ENCODE data around the gene RAPGEF6.

RAPGEF6 gene

DNA sequence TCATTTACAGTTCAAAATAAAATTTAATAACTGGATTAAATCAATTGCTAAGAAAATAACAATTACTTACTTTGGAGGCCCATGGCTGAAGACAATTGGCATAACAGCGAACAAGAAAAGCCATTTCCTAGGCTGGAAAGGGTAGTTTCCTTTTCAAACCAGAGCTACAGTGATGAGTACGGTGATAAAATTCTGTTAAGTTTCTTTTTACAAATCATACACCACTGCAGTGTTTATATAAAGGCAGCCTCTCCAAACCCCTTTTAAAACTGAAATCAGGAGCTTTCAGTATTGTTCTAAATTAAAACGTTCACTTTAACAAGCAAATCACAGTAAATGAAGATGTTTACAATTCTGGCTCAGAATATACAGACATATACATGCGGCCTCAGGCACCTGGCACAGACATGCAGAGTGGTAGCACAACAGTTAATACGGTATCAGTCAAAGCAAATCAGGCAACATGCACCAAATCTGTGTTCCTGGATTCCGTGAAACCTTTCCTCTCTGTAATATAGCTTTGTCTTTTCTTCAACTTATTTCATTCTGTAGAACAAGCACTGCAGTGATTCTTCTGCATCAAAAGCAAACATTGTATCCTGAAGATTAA lies 102.9 kb downstream of the RAPGEF6 start:
- no peak for DNase-seq (ENCODE audit: low read depth)
- TF ChIP-seq, protein P1, sequence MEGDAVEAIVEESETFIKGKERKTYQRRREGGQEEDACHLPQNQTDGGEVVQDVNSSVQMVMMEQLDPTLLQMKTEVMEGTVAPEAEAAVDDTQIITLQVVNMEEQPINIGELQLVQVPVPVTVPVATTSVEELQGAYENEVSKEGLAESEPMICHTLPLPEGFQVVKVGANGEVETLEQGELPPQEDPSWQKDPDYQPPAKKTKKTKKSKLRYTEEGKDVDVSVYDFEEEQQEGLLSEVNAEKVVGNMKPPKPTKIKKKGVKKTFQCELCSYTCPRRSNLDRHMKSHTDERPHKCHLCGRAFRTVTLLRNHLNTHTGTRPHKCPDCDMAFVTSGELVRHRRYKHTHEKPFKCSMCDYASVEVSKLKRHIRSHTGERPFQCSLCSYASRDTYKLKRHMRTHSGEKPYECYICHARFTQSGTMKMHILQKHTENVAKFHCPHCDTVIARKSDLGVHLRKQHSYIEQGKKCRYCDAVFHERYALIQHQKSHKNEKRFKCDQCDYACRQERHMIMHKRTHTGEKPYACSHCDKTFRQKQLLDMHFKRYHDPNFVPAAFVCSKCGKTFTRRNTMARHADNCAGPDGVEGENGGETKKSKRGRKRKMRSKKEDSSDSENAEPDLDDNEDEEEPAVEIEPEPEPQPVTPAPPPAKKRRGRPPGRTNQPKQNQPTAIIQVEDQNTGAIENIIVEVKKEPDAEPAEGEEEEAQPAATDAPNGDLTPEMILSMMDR (conservative IDR thresholded peaks at IDR 0.05; ENCODE audit: low read depth, low read length): no peak
- H3K4me3 ChIP-seq (ENCODE audit: low read depth, low read length): no peak overlapping the region

DNA sequence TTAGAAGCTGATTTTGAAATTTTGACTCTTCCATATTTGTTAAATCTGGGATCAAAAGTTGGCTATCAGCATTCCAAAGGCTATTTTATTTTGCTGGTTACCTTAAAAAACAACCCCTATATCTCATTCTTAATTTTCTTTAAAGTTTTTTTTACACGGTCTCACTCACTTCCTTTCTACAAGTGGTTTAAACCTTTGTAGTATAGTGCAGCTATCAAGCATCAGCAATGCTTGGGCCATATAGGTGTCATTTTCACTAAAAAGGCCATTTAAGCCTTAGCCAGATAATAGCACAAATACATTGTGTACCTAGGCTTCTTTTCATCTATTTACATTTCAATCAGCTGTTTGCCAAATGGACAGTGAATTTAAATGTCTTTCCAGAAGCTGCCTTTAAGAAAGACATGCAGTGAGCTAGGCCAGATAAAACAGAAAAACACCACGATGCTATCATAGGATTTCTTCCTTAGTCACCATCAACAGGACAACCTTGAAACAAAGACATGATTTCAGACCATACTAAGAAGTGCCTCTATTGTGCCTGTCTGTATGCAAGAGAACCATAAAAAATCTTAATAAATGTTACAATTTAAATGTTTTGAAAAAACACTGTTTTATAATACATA lies 104.2 kb downstream of the RAPGEF6 start:
- no peak for DNase-seq (ENCODE audit: low read depth)
- TF ChIP-seq, protein P1 (conservative IDR thresholded peaks at IDR 0.05; ENCODE audit: low read depth, low read length): no peak
- H3K4me3 ChIP-seq (ENCODE audit: low read depth, low read length): no peak overlapping the region

DNA sequence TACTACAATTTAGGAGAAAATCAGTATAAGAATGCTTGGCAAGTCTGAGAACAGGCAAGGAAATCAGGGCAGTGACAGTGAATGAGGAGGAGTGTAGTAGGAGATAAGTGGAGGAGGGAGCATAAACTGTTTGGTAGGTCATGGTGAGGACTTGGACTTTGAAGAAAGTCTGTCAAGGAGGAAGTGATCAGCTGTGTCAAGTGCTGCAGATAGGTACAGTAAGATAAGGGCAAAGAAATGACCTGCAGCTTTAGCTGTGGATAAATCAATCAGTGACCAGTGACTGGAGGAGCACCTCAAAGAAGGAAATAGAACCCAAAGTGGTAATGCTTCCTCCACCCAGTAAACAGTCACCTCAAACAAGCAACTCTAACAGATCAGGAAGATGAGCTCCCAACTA lies 106.3 kb downstream of the RAPGEF6 start:
- no peak overlapping the region for H3K4me3 ChIP-seq (ENCODE audit: low read depth, low read length)
- TF ChIP-seq, protein P1 (conservative IDR thresholded peaks at IDR 0.05; ENCODE audit: low read depth, low read length): no peak
- DNase-seq (ENCODE audit: low read depth): no peak

DNA sequence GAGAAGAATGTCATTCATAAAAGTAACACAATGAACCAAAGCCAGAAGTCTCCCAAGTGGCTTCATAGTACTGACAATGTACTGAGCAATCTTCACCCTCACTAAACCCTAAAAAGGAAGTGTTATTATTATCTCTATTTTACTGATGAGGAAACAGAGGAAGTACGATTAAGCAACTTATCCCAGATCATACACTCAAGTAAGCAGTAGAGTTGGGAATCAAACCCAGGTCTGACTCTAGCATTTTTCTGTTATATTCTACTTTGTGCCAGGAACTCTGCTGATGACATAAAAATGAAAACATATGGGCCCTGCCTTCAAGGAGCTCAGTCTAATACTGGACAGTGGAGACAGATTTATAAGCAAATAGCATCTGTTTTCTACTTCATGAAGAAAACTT lies 109.2 kb downstream of the RAPGEF6 start:
- TF ChIP-seq, protein P1 (conservative IDR thresholded peaks at IDR 0.05; ENCODE audit: low read depth, low read length): no peak
- no peak overlapping the region for H3K4me3 ChIP-seq (ENCODE audit: low read depth, low read length)
- DNase-seq (ENCODE audit: low read depth): no peak

DNA sequence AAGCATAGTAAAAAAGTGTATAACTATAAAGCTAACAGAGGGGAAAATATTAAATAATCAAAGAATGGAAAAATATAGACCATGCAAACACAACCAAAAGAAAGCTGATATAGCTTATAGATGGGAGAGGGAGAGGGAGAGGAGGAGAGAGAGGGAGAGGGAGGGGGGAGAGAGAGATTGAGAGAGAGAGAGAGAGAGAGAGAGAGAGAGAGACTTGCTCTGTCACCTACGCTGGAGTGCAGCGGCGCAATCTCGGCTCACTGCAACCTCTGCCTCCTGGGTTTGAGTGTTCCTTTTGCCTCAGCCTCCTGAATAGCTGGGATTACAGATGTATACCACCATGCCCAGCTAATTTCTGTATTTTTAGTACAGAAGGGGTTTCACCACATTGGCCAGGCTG lies 110.6 kb downstream of the RAPGEF6 start:
- no peak overlapping the region for H3K4me3 ChIP-seq (ENCODE audit: low read depth, low read length)
- TF ChIP-seq, protein P1 (conservative IDR thresholded peaks at IDR 0.05; ENCODE audit: low read depth, low read length): no peak
- DNase-seq (ENCODE audit: low read depth): no peak

DNA sequence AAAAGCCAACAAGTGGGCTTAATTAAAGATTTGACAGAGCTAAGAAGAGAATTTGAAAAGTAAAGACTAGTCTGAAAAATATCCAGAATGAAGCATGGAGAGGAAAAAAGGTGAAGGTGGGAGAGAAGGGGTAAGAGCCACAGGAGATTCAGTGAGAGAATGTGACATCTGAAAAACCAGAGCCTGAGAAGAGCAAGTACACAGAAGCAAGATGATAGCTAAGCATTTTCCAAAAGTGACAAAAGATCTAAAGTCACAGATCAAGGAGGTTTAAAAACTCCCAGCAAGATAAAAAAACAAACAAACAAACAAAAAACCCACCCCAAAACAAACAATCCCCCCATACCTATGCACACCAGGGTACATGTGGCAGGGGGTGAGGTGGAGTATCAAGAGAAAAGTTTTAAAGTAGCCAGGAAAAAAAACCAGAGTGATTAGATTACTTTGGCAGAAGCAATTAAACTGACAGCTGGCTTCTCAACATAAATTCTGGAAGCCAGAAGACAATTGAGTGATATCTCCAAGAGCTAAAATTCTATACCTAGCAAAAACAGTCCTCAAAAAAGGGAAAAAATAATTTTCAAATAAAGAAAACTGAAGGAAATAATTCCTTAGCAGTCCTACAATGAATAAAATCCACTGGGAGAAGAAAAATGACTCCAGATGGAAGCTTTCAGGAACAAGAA lies 111.4 kb downstream of the RAPGEF6 start:
- no peak overlapping the region for H3K4me3 ChIP-seq (ENCODE audit: low read depth, low read length)
- TF ChIP-seq, protein P1 (conservative IDR thresholded peaks at IDR 0.05; ENCODE audit: low read depth, low read length): no peak
- DNase-seq (ENCODE audit: low read depth): no peak
